CD4-positive, alpha-beta memory T cell (primary cell): Measurements from ENCODE around the gene FAM83B. TPM values are rescaled to one million over a fixed set of nuclear protein-coding genes. Genes with fewer than 3 reads are reported as not detected.

Source experiments
- CTCF ChIA-PET: fragments of 350-600 bp; sonication (Branson Sonifier 250); formaldehyde crosslinking; loops from one replicate; lab custom pipeline; 2021; ENCODE audit warnings: inconsistent platforms; ENCODE audit not compliant: partially characterized antibody; lab: Charles Lee
- POLR2A ChIA-PET: fragments of 350-600 bp; sonication (Branson Sonifier 250); formaldehyde crosslinking; loops from one replicate; lab custom pipeline; 2021; ENCODE audit not compliant: partially characterized antibody; lab: Charles Lee
- DNase-seq, 5 donors: peaks; one replicate each; pipeline versions ENCODE4 v3.0.0 to v3.0.0-alpha.2; 2020 to 2022; ENCODE audit warnings: mixed read lengths in 1 of 5
- H3K27ac ChIP-seq: one replicate; pipeline ENCODE4 v1.7.0; 2013; ENCODE audit warnings: low read depth, low read length
- H3K27me3 ChIP-seq: 2 replicates; pipeline ENCODE4 v1.7.0; 2013; ENCODE audit warnings: mild to moderate bottlenecking, low read length, moderate library complexity; ENCODE audit not compliant: insufficient read depth
- H3K36me3 ChIP-seq: 2 replicates; pipeline ENCODE4 v1.7.0; 2013; ENCODE audit warnings: mild to moderate bottlenecking, low read length, moderate library complexity; ENCODE audit not compliant: insufficient read depth
- H3K4me1 ChIP-seq: 2 replicates; pipeline ENCODE4 v1.7.0; 2013; ENCODE audit warnings: mild to moderate bottlenecking, low read length, moderate library complexity; ENCODE audit not compliant: insufficient read depth
- H3K4me3 ChIP-seq, 2 donors: one replicate each; pipeline ENCODE4 v1.7.0; 2013; ENCODE audit warnings: low read length in 2 of 2, mild to moderate bottlenecking in 1 of 2
- H3K9me3 ChIP-seq, 2 donors: one replicate each; pipeline ENCODE4 v1.7.0; 2013; ENCODE audit warnings: low read length in 2 of 2, control low read depth in 1 of 2; ENCODE audit not compliant: control insufficient read depth in 1 of 2
- H3K27ac Mint-ChIP-seq, 7 donors: one replicate each; pipeline ENCODE4 v1.8.0; 2020 to 2021; ENCODE audit warnings: mixed read lengths in 7 of 7, mild to moderate bottlenecking in 6 of 7, inconsistent platforms in 3 of 7, moderate library complexity in 3 of 7
- H3K27me3 Mint-ChIP-seq, 2 donors: one replicate each; pipeline ENCODE4 v1.8.0; 2020 to 2021; ENCODE audit warnings: mixed read lengths in 2 of 2
- H3K36me3 Mint-ChIP-seq, 2 donors: one replicate each; pipeline ENCODE4 v1.8.0; 2020 to 2021; ENCODE audit warnings: mixed read lengths in 2 of 2, inconsistent platforms in 1 of 2, mild to moderate bottlenecking in 1 of 2
- H3K4me1 Mint-ChIP-seq, 4 donors: one replicate each; pipeline ENCODE4 v1.8.0; 2020 to 2021; ENCODE audit warnings: mixed read lengths in 4 of 4, mild to moderate bottlenecking in 1 of 4
- H3K4me3 Mint-ChIP-seq, 8 donors: one replicate each; pipeline ENCODE4 v1.8.0; 2020 to 2021; ENCODE audit warnings: mixed read lengths in 8 of 8, mild to moderate bottlenecking in 7 of 8, moderate library complexity in 6 of 8, inconsistent platforms in 3 of 8
- H3K9me3 Mint-ChIP-seq, 8 donors: one replicate each; pipeline ENCODE4 v1.8.0; 2020 to 2021; ENCODE audit warnings: mixed read lengths in 8 of 8, mild to moderate bottlenecking in 5 of 8, inconsistent platforms in 3 of 8, moderate library complexity in 1 of 8
- intact Hi-C: fragments of 100-400 bp; cut with micrococcal nuclease; formaldehyde crosslinking; loops from one replicate; pipeline ENCODE4 v1.15.1; 2023
- polyA plus RNA-seq, 2 donors: library from polyadenylated mRNA; unstranded; fragments of 300-500 nt; fragmentation: Illumina TruSeq; gene quantifications; one replicate each; pipeline ENCODE4 v1.2.3, GENCODE V29; 2021
- total RNA-seq, 2 experiments: library from RNA; stranded (reverse); gene quantifications; one replicate each; pipeline ENCODE4 v1.2.3, GENCODE V29; 2021

The FAM83B gene
- total and polyA plus RNA-seq, 4 experiments from 2014 or later: not detected

DNA sequence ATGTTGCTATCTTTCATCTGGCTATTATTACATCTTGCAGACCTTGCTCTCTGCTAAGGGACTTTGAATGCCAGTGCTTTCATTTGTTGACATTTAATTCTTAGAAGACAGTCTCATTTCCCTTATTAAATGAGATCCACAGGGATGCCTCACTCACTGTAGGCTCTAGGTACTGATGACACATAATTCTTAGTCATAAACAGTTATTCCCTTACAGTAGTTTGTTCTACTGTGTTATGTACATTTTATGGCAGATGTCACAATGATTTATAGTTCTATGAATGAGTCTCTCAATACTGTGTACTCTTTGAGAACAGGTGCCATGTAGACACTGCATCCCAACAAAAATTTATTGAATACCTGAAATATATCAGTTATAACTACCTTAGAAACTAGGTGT, 70.3 kb downstream of the FAM83B start:
- CTCF ChIA-PET: no interaction called here
- Mint-ChIP-seq H3K4me1 (no peaks in the 10 kb centered on the region), H3K4me3 (no peak overlapping the region), H3K36me3 (no peaks in the 10 kb centered on the region), H3K9me3 (peaks cover 0 to 6% (median 4%) of the 10 kb centered on the region in 8 donors), H3K27ac (no peak overlapping the region), H3K27me3 (no peaks in the 10 kb centered on the region)
- intact Hi-C loops: no loop called here
- POLR2A ChIA-PET: no interaction called here
- Histone ChIP-seq H3K27me3 (no peaks in the 10 kb centered on the region), H3K4me3 (no peak overlapping the region), H3K4me1 (no peaks in the 10 kb centered on the region), H3K27ac (no peak overlapping the region), H3K36me3 (no peaks in the 10 kb centered on the region), H3K9me3 (no peaks in the 10 kb centered on the region)
- DNase-seq: no peak

DNA sequence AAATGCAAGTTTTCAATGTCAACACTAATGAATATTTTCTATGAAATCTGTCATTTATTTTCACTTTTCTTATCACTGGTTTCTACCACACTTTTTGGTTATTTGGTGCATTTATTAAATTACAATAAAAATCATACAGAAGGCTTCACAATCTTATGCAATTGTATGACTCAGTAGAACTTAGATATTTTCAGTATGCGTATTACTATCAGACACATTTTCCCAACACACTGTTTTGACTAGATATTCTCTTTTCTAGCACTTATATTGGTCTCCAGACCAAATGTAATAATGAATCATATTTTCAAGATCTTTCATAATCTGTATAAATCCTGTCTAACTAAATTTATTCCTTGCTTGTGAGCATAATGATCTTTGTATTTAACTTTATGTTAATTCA, 74.1 kb downstream of the FAM83B start:
- H3K27me3 Mint-ChIP-seq: no peaks in the 10 kb centered on the region
- H3K4me1 Mint-ChIP-seq: no peaks in the 10 kb centered on the region
- ChIA-PET POLR2A (no interaction called here), CTCF (no interaction called here)
- Histone ChIP-seq H3K36me3 (no peaks in the 10 kb centered on the region), H3K27me3 (no peaks in the 10 kb centered on the region), H3K4me1 (no peaks in the 10 kb centered on the region), H3K27ac (no peak overlapping the region), H3K9me3 (no peaks in the 10 kb centered on the region), H3K4me3 (no peak overlapping the region)
- no peak overlapping the region for H3K27ac Mint-ChIP-seq
- H3K36me3 Mint-ChIP-seq: no peaks in the 10 kb centered on the region
- peaks cover 0 to 6% (median 3%) of the 10 kb centered on the region in 8 donors for H3K9me3 Mint-ChIP-seq
- no peak overlapping the region for H3K4me3 Mint-ChIP-seq
- no peak for DNase-seq
- intact Hi-C loops: no loop called here

DNA sequence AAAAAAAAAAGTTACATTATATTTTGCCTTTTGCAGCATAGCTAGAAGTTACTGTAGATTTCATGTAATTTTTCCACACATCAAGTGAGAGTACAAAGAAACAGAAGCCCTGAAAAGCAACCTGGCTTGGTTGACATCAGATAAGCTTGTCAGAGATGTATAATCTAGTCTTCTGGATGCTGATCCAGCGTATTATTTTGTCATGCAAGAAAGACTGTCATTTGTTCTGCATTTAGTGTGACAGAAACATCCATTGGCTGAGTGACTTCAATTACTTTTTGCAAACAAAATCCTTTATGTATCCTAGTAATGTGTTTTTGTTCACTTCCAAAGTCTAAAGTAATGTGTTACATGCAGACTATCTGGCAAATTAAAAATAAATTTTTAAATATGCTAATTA, 75.3 kb downstream of the FAM83B start:
- POLR2A ChIA-PET: no interaction called here
- intact Hi-C loops: no loop called here
- peaks cover 0 to 6% (median 0%) of the 10 kb centered on the region in 8 donors for H3K9me3 Mint-ChIP-seq

DNA sequence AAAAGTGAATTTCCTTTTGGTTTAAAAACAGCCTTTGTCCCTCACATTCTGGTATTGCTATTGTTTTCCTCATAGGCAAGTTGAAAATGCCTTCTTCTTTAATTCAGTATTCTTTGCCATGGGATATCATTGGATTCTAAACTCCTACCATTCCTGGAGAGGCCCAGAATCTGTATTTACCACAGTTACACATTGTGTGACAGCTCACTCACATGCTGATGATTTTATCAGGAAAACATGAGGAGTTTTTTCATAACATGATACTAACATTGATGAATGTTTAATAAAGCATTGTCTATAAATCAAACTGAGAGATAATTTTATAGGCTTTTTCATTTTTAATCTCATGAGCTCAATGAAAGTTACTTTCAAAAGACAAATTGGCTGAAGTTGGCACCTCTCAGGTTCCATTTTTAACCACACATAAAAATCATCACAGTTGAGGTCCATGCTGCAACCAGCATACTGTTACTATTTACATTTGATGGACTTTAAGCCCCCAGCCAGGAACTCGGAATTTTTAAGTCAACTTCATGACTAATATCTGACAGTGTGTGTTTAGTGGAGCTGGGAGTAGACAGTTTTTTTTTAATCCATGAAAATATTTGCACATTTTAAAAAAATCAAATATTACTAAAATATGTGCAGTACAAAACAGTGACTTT, 82.8 kb downstream of the FAM83B start:
- Histone ChIP-seq H3K27me3 (no peaks in the 10 kb centered on the region), H3K4me1 (no peaks in the 10 kb centered on the region), H3K27ac (no peak overlapping the region), H3K4me3 (peak overlapping the region in 1 of 2 donors; percentile 14), H3K9me3 (no peaks in the 10 kb centered on the region), H3K36me3 (no peaks in the 10 kb centered on the region)
- Mint-ChIP-seq H3K36me3 (no peaks in the 10 kb centered on the region), H3K4me1 (no peaks in the 10 kb centered on the region), H3K27me3 (no peaks in the 10 kb centered on the region), H3K27ac (no peak overlapping the region), H3K4me3 (no peak overlapping the region), H3K9me3 (peaks cover 4 to 37% (median 23%) of the 10 kb centered on the region in 8 donors)
- ChIA-PET POLR2A (no interaction called here), CTCF (no interaction called here)
- intact Hi-C loops: no loop called here
- DNase-seq: no peak

More for the DNA sequence above, 75.3 kb downstream of the FAM83B start:
- no peak overlapping the region for H3K27ac ChIP-seq
- H3K9me3 ChIP-seq: no peaks in the 10 kb centered on the region
- no peaks in the 10 kb centered on the region for H3K27me3 Mint-ChIP-seq
- no peaks in the 10 kb centered on the region for H3K36me3 Mint-ChIP-seq
- H3K27me3 ChIP-seq: no peaks in the 10 kb centered on the region
- H3K36me3 ChIP-seq: no peaks in the 10 kb centered on the region
- no peaks in the 10 kb centered on the region for H3K4me1 Mint-ChIP-seq
- H3K4me3 Mint-ChIP-seq: no peak overlapping the region
- no peak overlapping the region for H3K4me3 ChIP-seq
- CTCF ChIA-PET: no interaction called here
- DNase-seq: no peak
- H3K27ac Mint-ChIP-seq: no peak overlapping the region
- no peaks in the 10 kb centered on the region for H3K4me1 ChIP-seq

DNA sequence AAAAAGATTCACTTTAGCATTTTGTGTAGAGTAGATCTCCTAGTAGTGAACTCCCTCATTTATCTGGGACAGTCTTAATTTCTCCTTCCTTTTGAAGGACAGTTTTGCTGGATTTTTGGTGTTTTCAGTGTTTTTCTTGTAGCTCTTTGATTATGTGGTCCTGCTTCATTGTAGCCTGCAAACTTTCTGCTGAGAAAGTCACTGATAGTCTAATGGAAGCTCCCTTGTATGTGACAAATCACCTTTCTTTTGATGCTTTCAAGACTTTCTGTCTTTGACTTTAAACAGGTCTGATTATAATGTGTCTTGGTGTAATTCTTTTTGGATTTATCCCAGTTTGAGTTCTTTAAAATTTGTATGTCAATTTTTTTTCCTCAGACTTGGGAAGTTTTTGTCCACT, 86.1 kb downstream of the FAM83B start:
- no peaks in the 10 kb centered on the region for H3K4me1 Mint-ChIP-seq
- Histone ChIP-seq H3K27me3 (no peaks in the 10 kb centered on the region), H3K9me3 (no peaks in the 10 kb centered on the region), H3K4me3 (no peak overlapping the region), H3K27ac (no peak overlapping the region), H3K4me1 (no peaks in the 10 kb centered on the region), H3K36me3 (no peaks in the 10 kb centered on the region)
- H3K4me3 Mint-ChIP-seq: no peak overlapping the region
- H3K27me3 Mint-ChIP-seq: no peaks in the 10 kb centered on the region
- no peak for DNase-seq
- CTCF ChIA-PET: no interaction called here
- intact Hi-C loops: no loop called here
- H3K36me3 Mint-ChIP-seq: no peaks in the 10 kb centered on the region
- H3K9me3 Mint-ChIP-seq: peaks cover 4 to 39% (median 24%) of the 10 kb centered on the region in 8 donors
- no peak overlapping the region for H3K27ac Mint-ChIP-seq
- POLR2A ChIA-PET: no interaction called here

DNA sequence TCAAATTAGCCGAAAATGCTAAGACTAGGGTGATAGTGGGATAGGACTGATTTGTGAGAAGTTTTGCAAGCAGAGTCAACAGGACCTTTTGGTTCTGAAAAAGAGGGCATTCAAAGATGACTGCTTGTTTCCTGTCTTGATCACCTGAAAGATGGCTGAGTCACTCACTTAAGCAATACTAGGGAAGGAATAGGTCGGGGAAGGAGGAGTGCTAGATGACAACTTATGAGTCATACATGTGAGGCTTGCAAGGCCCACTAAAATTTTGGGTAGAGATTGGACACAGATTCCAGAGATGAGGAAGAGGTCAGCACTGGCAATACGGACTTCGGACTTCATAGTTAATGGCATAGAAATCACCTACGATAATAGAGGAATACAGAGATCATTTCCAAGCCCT, 89.2 kb downstream of the FAM83B start:
- ChIA-PET POLR2A (no interaction called here), CTCF (no interaction called here)
- no peak overlapping the region for H3K4me3 Mint-ChIP-seq
- no peaks in the 10 kb centered on the region for H3K36me3 Mint-ChIP-seq
- no peak overlapping the region for H3K27ac Mint-ChIP-seq
- intact Hi-C loops: no loop called here
- no peaks in the 10 kb centered on the region for H3K36me3 ChIP-seq
- no peak overlapping the region for H3K4me3 ChIP-seq
- no peaks in the 10 kb centered on the region for H3K27me3 Mint-ChIP-seq
- no peaks in the 10 kb centered on the region for H3K27me3 ChIP-seq
- H3K9me3 Mint-ChIP-seq: peaks cover 10 to 44% (median 23%) of the 10 kb centered on the region in 8 donors
- no peaks in the 10 kb centered on the region for H3K9me3 ChIP-seq
- DNase-seq: no peak
- H3K4me1 ChIP-seq: no peaks in the 10 kb centered on the region
- H3K27ac ChIP-seq: no peak overlapping the region
- no peaks in the 10 kb centered on the region for H3K4me1 Mint-ChIP-seq

DNA sequence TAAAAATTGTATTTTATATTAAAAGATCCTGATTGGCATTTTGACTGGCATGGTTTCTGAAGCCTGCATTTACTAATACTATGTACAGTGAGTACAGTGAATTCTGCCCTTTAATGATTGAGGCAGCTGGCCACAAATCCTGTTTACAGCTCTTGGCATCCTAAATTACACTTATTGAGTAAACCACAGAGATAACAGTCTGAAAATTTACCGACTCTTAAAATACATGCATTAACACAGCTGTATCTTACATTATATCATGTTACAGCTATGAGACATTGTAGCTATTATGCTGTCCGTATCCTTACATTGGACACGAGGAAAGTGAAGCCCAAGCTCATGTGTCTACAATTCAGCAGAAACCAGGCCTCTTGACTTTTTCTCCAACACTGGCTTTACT, 90.8 kb downstream of the FAM83B start:
- Histone ChIP-seq H3K36me3 (no peaks in the 10 kb centered on the region), H3K27me3 (no peaks in the 10 kb centered on the region), H3K27ac (no peak overlapping the region), H3K4me1 (no peaks in the 10 kb centered on the region), H3K9me3 (no peaks in the 10 kb centered on the region), H3K4me3 (no peak overlapping the region)
- ChIA-PET CTCF (no interaction called here), POLR2A (no interaction called here)
- Mint-ChIP-seq H3K27me3 (no peaks in the 10 kb centered on the region), H3K4me3 (no peak overlapping the region), H3K9me3 (peaks cover 8 to 33% (median 21%) of the 10 kb centered on the region in 8 donors), H3K27ac (no peak overlapping the region), H3K36me3 (no peaks in the 10 kb centered on the region), H3K4me1 (no peaks in the 10 kb centered on the region)
- DNase-seq: no peak
- intact Hi-C loops: no loop called here
